ENCODE data around the gene GRB10.

- TF ChIP-seq CTCF (IDR thresholded peaks at IDR 0.05; ENCODE audit: low read depth, low read length) (no peak), EZH2phosphoT487 (IDR thresholded peaks at IDR 0.05; ENCODE audit: low read depth) (no peak)
Measured at GRCh38 chr7:50673096-50673495, 109.6 kb downstream of the GRB10 start.
